OCI-LY7 (cell line): Measurements from ENCODE around the gene GNAO1.

Experiments
- CTCF ChIP-seq: fragments of 200-600 bp; sonication (generic); conservative IDR thresholded peaks from 2 replicates; pipeline ENCODE4 v1.5.1; 2014; ENCODE audit warnings: mild to moderate bottlenecking, antibody characterized with exemption, low read length, moderate library complexity, mixed read lengths
- EZH2phosphoT487 ChIP-seq: fragments of 200-600 bp; sonication (generic); IDR thresholded peaks from 2 replicates; pipeline ENCODE4 v1.6.1; 2018; ENCODE audit warnings: low read depth, borderline replicate concordance, mild to moderate bottlenecking, mixed run types, antibody characterized with exemption, low read length, moderate library complexity, mixed read lengths

DNA sequence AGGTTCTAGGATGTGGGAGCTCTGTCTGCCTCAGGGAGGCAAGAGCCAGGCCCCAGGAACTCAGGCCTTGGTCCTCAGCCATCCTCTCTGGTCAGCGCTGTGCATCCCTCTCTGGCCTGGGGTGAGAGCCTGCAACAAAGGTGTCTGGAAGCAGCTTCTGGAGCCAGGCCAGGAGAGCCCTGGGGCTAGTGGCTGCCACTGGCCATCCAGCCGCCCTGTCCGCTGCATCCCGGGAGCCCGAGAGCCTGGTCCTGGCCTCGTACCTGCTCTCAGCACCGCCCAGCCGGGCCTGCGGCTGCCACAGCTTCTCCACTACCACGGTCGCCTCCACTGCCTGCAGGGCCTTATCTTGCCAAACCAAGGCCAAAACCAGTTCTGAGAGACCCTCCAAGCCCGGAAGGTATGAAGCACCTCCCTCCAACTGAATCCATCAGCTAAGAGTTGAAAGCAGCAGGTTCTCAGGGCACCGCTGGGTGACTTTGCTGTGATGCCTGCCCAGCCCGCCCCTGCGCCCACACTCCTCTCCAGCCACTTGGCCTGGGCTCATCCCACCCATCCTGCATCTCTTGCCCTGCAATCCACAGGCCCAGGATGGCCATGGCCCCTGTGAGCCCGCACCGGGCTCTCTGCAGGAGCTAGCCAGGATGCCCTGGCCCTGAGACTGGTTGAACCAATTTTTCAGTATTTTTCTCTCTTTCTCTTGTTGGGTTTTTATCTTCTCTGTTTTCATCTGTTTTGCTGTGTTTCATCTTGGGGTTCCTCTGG, 148.3 kb downstream of the GNAO1 start:
- TF ChIP-seq CTCF (no peak), EZH2phosphoT487 (no peak)
